CD4-positive, alpha-beta T cell treated with Interleukin-12 subunit alpha and Interleukin-12 subunit beta, for 1 hour (primary cell): ENCODE results near the gene SLC2A5.
"Not testable (repeated sequence)": the region's sequence is repeated elsewhere in the genome, so short reads cannot be mapped to it uniquely, and the experiment has no call there.

Source experiments
- DNase-seq: peaks from one replicate; pipeline ENCODE4 v3.0.0-alpha.2; 2020

The SLC2A5 gene

GRCh38 chr1:9001534-9002214 is 67.8 kb downstream of the SLC2A5 start:
- not testable (repeated sequence) for DNase-seq

- DNase-seq = not testable (repeated sequence)
Observed at GRCh38 chr1:8993962-8994675, 75.3 kb downstream of the SLC2A5 start.

GRCh38 chr1:8992936-8993687 is 76.3 kb downstream of the SLC2A5 start:
- DNase-seq = no peak

GRCh38 chr1:8989821-8990220 is 79.6 kb downstream of the SLC2A5 start:
- DNase-seq = no peak

GRCh38 chr1:8989061-8989460 is 80.4 kb downstream of the SLC2A5 start:
- no peak for DNase-seq

- DNase-seq = no peak
Observed at GRCh38 chr1:8988618-8988967, 80.8 kb downstream of the SLC2A5 start.

GRCh38 chr1:8987881-8988617 is 81.4 kb downstream of the SLC2A5 start:
- DNase-seq = peak; percentile 72

- DNase-seq = no peak
Observed at GRCh38 chr1:8986814-8987190, 82.6 kb downstream of the SLC2A5 start.

- no peak for DNase-seq
Observed at GRCh38 chr1:8985915-8986813, 83.3 kb downstream of the SLC2A5 start.
